PC-9 (cell line): ENCODE results near the gene MORF4L1.

ENCODE experiments used
- CTCF ChIP-seq: fragments of 200-600 bp; sonication (generic); conservative IDR thresholded peaks from 2 replicates; pipeline ENCODE4 v1.6.1; 2017; ENCODE audit warnings: mixed run types, antibody characterized with exemption, mild to moderate bottlenecking, moderate library complexity
- EZH2 ChIP-seq: fragments of 200-600 bp; sonication (generic); IDR thresholded peaks from 2 replicates; pipeline ENCODE4 v1.8.0; 2017; ENCODE audit warnings: antibody characterized with exemption, low read depth

- no peak for TF ChIP-seq EZH2
- TF ChIP-seq CTCF = no peak
Measured at GRCh38 chr15:78840661-78841375, 31.9 kb upstream of the MORF4L1 start.
